Measurements from ENCODE around the gene WDR88. TPM values are rescaled to one million over a fixed set of nuclear protein-coding genes. Genes with fewer than 3 reads are reported as not detected.

Gene WDR88
- total and polyA plus RNA-seq, 2 of the 4 experiments (the other 2 are of a cell fraction), result not detected

- no peak for TF ChIP-seq BHLHE40 (IDR thresholded peaks at IDR 0.05; ENCODE audit: low read depth, low read length)
- no peak for TF ChIP-seq RAD21 (IDR thresholded peaks at IDR 0.05; ENCODE audit: low read length)
- no peak for TF ChIP-seq MXI1 (IDR thresholded peaks at IDR 0.05; ENCODE audit: borderline replicate concordance, low read depth, low read length)
- no peak for TF ChIP-seq RCOR1 (IDR thresholded peaks at IDR 0.05; ENCODE audit: insufficient replicate concordance, low read length)
- TF ChIP-seq FOS (IDR thresholded peaks at IDR 0.05; ENCODE audit: low read depth, low read length), result no peak
- TF ChIP-seq ELK1 (IDR thresholded peaks at IDR 0.05; ENCODE audit: borderline replicate concordance, low read depth, low read length), result no peak
Measured at GRCh38 chr19:33224694-33225457, 93.0 kb downstream of the WDR88 start.

More at GRCh38 chr19:33224694-33225457, 93.0 kb downstream of the WDR88 start:
- no peak overlapping the region for H3K4me2 ChIP-seq (ENCODE audit: low read depth, low read length)
- no peaks in the 10 kb centered on the region for H3K79me1 ChIP-seq (ENCODE audit: low read depth in 1 of 2, low read length in 2 of 2)
- DNase-seq, result no peak
- no peak overlapping the region for H3K9ac ChIP-seq (ENCODE audit: low read depth, low read length)
- POLR2A ChIA-PET (ENCODE audit: unreplicated experiment), result no interaction called here
- H2BK5ac ChIP-seq (ENCODE audit: low read depth, low read length, poor library complexity, severe bottlenecking), result no peak overlapping the region
- H3K4me3 ChIP-seq (ENCODE audit: insufficient read depth, low read depth, low read length), result no peak overlapping the region
- no peak overlapping the region for H2BK15ac ChIP-seq (ENCODE audit: low read depth, low read length)
- ATAC-seq (ENCODE audit: low read depth), result no peak
- H3K18ac ChIP-seq (ENCODE audit: low read depth, low read length), result no peak overlapping the region
- CTCF ChIA-PET, result interaction anchor here (1.5 kb wide), 1 partner anchor 10 kb away, joined by 4 read pairs; no protein-coding TSS in a partner anchor
- 40% methylated on average over 3 of the region's 18 CpGs; no CpG with 5 or more reads in 1 of the 2 experiments for WGBS, 2 experiments (ENCODE audit: extremely low coverage in 2 of 2, insufficient read length in 1 of 2)
- no peak overlapping the region for H2AK9ac ChIP-seq (replicated peaks; ENCODE audit: low read depth, low read length, poor library complexity)
- no peak overlapping the region for H2BK20ac ChIP-seq (ENCODE audit: low read depth, low read length)
- H3K27ac ChIP-seq (ENCODE audit: insufficient read depth, low read length), result no peak overlapping the region
- peaks cover 68% of the 10 kb centered on the region for H3K27me3 ChIP-seq (ENCODE audit: control insufficient read depth, insufficient read depth, low read length)
- peaks cover 13% of the 10 kb centered on the region for H3K9me3 ChIP-seq (ENCODE audit: control insufficient read depth, insufficient read depth, low read length)
- H4K5ac ChIP-seq (ENCODE audit: low read depth, low read length), result no peak overlapping the region
- no peak overlapping the region for H2AFZ ChIP-seq (replicated peaks; ENCODE audit: low read length, poor library complexity)
- no peak overlapping the region for H2BK120ac ChIP-seq (ENCODE audit: low read depth, low read length)
- H3K23ac ChIP-seq (ENCODE audit: low read depth, low read length), result no peak overlapping the region
- H3K14ac ChIP-seq (replicated peaks; ENCODE audit: low read depth, low read length), result no peak overlapping the region
- no peaks in the 10 kb centered on the region for H4K20me1 ChIP-seq (ENCODE audit: insufficient read depth, low read length)
- intact Hi-C loops (cut with micrococcal nuclease), result no loop called here
- no peaks in the 10 kb centered on the region for H3K9me1 ChIP-seq (ENCODE audit: insufficient read depth, low read length)
- H3K36me3 ChIP-seq (ENCODE audit: control insufficient read depth, insufficient read depth, low read length), result no peaks in the 10 kb centered on the region
- no TSS peak for BruUV-seq (replicated peaks)
- no peaks in the 10 kb centered on the region; the same call in 1 of the 2 replicates for H3K4me1 ChIP-seq (ENCODE audit: control insufficient read depth, insufficient read depth, low read length)
- no peak overlapping the region for H4K8ac ChIP-seq (ENCODE audit: low read depth in 2 of 2, low read length in 2 of 2)
- no peak overlapping the region for H3K4ac ChIP-seq (ENCODE audit: low read depth, low read length)
- no peak overlapping the region for H2AK5ac ChIP-seq (ENCODE audit: low read depth, low read length)
- in situ Hi-C loops (cut with MboI; ENCODE audit: low sequenced_read_pairs), result no loop called here
- no peak overlapping the region for H3K56ac ChIP-seq (ENCODE audit: extremely low read depth, insufficient read depth, low read length)
- no peak overlapping the region for H4K91ac ChIP-seq (ENCODE audit: insufficient read depth, low read depth, low read length)
- dilution Hi-C loops (cut with HindIII; ENCODE audit: low sequenced_read_pairs, unreplicated experiment), result no loop called here

Other genes starting within 250 kb of the WDR88 start
- gene CEP89, start 160.2 kb upstream of the WDR88 start, total RNA-seq (2012; rRNA removed), result 5.8 and 7.2 TPM in 2 replicates
- 15.7 and 17.4 TPM in 2 replicates for gene CEP89, start 160.2 kb upstream of the WDR88 start, polyA plus RNA-seq (2012; rRNA removed)
- gene FAAP24, start 159.9 kb upstream of the WDR88 start, total RNA-seq (2012; rRNA removed), result 2.2 TPM in 2 replicates
- gene FAAP24, start 159.9 kb upstream of the WDR88 start, polyA plus RNA-seq (2012; rRNA removed), result 2.3 and 2.6 TPM in 2 replicates
- gene RHPN2, start 67.2 kb upstream of the WDR88 start, total RNA-seq (2012; rRNA removed), result 2.2 and 2.3 TPM in 2 replicates
- gene RHPN2, start 67.2 kb upstream of the WDR88 start, polyA plus RNA-seq (2012; rRNA removed), result 3.1 and 4.0 TPM in 2 replicates
- 7.5 and 8.3 TPM in 2 replicates for gene GPATCH1, start 50.9 kb upstream of the WDR88 start, total RNA-seq (2012; rRNA removed)
- gene GPATCH1, start 50.9 kb upstream of the WDR88 start, polyA plus RNA-seq (2012; rRNA removed), result 5.1 and 6.6 TPM in 2 replicates
- gene LRP3, start 62.2 kb downstream of the WDR88 start, total RNA-seq (2012; rRNA removed), result 8.4 and 8.6 TPM in 2 replicates
- gene LRP3, start 62.2 kb downstream of the WDR88 start, polyA plus RNA-seq (2012; rRNA removed), result 20.2 and 25.7 TPM in 2 replicates
- not detected in 2 replicates for gene SLC7A10, start 93.7 kb downstream of the WDR88 start, total RNA-seq (2012; rRNA removed)
- not detected in 2 replicates for gene SLC7A10, start 93.7 kb downstream of the WDR88 start, polyA plus RNA-seq (2012; rRNA removed)
- under 0.01 TPM in 1 of 2 replicates, not detected in the other for gene CEBPA, start 170.4 kb downstream of the WDR88 start, total RNA-seq (2012; rRNA removed)
- gene CEBPA, start 170.4 kb downstream of the WDR88 start, polyA plus RNA-seq (2012; rRNA removed), result 0.04 and 0.09 TPM in 2 replicates
- 14.3 and 21.1 TPM in 2 replicates for gene CEBPG, start 241.6 kb downstream of the WDR88 start, total RNA-seq (2012; rRNA removed)
- gene CEBPG, start 241.6 kb downstream of the WDR88 start, polyA plus RNA-seq (2012; rRNA removed), result 7.9 and 9.2 TPM in 2 replicates

Data from IMR-90 (cell line).